H1 (cell line): ENCODE results near the gene GNAI1. TPM values are rescaled to one million over a fixed set of nuclear protein-coding genes. Genes with fewer than 3 reads are reported as not detected.

Experiments used
- EGR1 ChIP-seq: IDR thresholded peaks from 2 replicates; pipeline ENCODE4 v1.6.1; 2011; ENCODE audit warnings: low read depth, low read length, borderline replicate concordance
- KDM4A ChIP-seq: IDR thresholded peaks from one replicate; pipeline ENCODE4 v1.7.1; 2012; ENCODE audit warnings: low read depth, mild to moderate bottlenecking, moderate library complexity, low read length, inconsistent platforms; ENCODE audit not compliant: severe bottlenecking
- SIN3A ChIP-seq, 2 experiments: IDR thresholded peaks in 1 of 2; conservative IDR thresholded peaks in 1 of 2; 2 replicates each; pipeline ENCODE4 v1.6.1; 2011 to 2012; ENCODE audit warnings: low read length in 2 of 2, improper control_type of control experiment in 1 of 2, low read depth in 1 of 2, mild to moderate bottlenecking in 1 of 2
- SP2 ChIP-seq: IDR thresholded peaks from 2 replicates; pipeline ENCODE4 v1.6.1; 2012; ENCODE audit warnings: mild to moderate bottlenecking, low read length, inconsistent platforms
- polyA plus RNA-seq, 7 experiments: library from polyadenylated mRNA; depleted of rRNA in 3 of 7; stranded (reverse) in 5 of 7; unstranded in 2 of 7; fragments of >200 nt in 5 of 7; fragments of 200-250 nt in 2 of 7; gene quantifications; 1 replicate in 5 of 7; 2 replicates in 1 of 7; 4 replicates in 1 of 7; pipeline versions ENCODE4 v1.2.1 to v1.2.3, GENCODE V29; 2011 to 2013; ENCODE audit warnings: missing spikeins in 2 of 7, mixed read lengths in 2 of 7
- total RNA-seq: library from RNA; stranded (reverse); fragmentation: NEBNext Ultra II Directional; extraction: Animal tissue kit (Norgen Biotek cat#: 25700); gene quantifications from 2 replicates; pipeline ENCODE4 v1.2.1, GENCODE V29; 2021
- TF ChIP-seq, protein P1 (sequence below), 3 experiments: IDR thresholded peaks; 1 replicate in 2 of 3; 2 replicates in 1 of 3; pipeline versions ENCODE4 v1.5.1 to v1.6.1; 2011; ENCODE audit warnings: low read length in 3 of 3, mild to moderate bottlenecking in 3 of 3, inconsistent platforms in 2 of 3, low read depth in 1 of 3, moderate library complexity in 1 of 3; ENCODE audit not compliant: insufficient read depth in 1 of 3; ENCODE audit errors: control extremely low read depth in 1 of 3

GNAI1 gene
- total and polyA plus RNA-seq, 2 of the 8 experiments (the other 6 are each of a cell fraction or from before 2014, with no cell fraction given): 8.0 to 29.5 TPM

DNA sequence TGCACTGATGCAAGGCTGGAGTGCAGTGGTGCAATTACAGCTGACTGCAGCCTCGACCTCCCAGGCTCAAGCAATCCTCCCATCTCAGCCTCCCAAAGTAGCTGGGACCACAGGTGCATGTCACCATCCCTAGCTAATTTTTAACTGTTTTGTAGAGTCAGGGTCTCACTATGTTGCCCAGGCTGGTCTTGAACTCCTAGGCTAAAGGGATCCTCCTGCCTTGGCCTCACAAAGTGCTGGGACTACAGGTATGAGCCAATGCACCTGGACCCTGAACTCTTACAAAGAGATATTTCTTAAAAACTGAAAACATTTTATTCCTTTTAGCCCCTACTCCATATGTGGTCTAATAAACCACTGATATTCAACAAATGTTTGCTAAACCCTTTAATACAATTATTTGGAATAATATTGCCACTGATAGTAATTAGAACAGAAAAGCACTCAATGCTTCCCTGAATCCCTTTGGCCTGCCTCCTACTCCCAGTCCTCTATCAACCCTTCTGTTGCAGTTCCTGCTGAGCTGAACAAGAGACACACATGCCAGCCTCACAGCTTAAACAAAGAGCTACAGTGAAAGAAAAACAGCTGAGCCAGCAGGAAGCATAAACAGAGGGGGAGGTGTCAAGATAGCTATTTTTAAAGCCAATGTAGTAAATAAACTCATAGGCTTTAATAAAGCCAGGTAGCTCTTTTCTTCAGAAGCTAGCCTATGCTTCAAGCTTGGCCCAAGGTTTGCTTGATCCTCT is 7.0 kb upstream of the GNAI1 start (continued):
- TF ChIP-seq SIN3A (conservative IDR thresholded peaks at IDR 0.05 in 1 of 2, IDR thresholded peaks at IDR 0.05 in 1 of 2; ENCODE audit: low read depth in 1 of 2, low read length in 2 of 2) (peak; percentile 82 to 86; a peak in 2 of 4 replicates), KDM4A (no peak), SP2 (no peak), EGR1 (no peak)
- TF ChIP-seq, protein P1, sequence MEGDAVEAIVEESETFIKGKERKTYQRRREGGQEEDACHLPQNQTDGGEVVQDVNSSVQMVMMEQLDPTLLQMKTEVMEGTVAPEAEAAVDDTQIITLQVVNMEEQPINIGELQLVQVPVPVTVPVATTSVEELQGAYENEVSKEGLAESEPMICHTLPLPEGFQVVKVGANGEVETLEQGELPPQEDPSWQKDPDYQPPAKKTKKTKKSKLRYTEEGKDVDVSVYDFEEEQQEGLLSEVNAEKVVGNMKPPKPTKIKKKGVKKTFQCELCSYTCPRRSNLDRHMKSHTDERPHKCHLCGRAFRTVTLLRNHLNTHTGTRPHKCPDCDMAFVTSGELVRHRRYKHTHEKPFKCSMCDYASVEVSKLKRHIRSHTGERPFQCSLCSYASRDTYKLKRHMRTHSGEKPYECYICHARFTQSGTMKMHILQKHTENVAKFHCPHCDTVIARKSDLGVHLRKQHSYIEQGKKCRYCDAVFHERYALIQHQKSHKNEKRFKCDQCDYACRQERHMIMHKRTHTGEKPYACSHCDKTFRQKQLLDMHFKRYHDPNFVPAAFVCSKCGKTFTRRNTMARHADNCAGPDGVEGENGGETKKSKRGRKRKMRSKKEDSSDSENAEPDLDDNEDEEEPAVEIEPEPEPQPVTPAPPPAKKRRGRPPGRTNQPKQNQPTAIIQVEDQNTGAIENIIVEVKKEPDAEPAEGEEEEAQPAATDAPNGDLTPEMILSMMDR (IDR thresholded peaks at IDR 0.05; ENCODE audit: control extremely low read depth in 1 of 3, insufficient read depth in 1 of 3, low read depth in 1 of 3, low read length in 3 of 3): no peak
